Measurements from ENCODE around the gene FBXW8.

Gene FBXW8

DNA sequence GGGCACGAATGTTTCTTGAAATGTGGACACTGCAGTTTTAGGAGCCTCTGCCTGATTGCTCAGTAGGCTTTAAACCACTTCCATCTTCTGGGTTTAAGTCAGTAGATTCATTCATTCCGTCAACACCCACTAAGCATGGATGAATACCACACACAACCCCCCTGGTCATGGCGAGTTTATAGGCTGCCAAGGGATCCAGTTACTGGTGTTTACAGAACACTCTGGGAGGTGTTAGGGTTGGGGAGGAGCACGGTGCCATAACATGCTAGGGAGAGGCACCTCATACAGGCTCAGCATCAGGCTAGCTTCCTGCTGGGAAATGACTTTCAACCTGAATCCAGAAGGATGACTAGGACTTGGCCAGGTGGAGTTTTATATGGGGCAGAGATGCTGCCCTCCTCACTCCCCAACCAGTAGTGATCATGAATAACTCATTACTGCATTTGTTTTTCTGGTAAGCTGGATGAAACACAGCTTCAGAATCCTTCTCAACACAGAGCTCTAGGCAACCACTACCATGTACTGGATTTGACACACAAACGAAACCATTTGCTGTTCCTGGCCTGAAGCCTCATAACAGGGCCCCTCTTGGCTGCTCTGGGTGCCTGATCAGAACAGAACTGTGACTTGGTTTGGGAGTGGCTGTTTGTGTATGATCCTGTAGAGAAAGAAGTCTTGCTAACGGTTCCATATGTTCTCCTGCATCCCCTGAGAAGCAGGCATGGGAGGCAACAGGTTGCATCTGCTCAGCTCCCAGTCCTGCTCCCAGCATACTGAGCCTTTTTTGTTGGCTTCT lies 47.9 kb downstream of the FBXW8 start (continued):
- TF ChIP-seq, protein P1, sequence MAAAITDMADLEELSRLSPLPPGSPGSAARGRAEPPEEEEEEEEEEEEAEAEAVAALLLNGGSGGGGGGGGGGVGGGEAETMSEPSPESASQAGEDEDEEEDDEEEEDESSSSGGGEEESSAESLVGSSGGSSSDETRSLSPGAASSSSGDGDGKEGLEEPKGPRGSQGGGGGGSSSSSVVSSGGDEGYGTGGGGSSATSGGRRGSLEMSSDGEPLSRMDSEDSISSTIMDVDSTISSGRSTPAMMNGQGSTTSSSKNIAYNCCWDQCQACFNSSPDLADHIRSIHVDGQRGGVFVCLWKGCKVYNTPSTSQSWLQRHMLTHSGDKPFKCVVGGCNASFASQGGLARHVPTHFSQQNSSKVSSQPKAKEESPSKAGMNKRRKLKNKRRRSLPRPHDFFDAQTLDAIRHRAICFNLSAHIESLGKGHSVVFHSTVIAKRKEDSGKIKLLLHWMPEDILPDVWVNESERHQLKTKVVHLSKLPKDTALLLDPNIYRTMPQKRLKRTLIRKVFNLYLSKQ (tag by site-specific recombination; IDR thresholded peaks at IDR 0.05; ENCODE audit: borderline replicate concordance), result no peak
- TF ChIP-seq ZNF10 (tag by site-specific recombination; IDR thresholded peaks at IDR 0.05) (peak; percentile 45; the same call in 1 of the 2 replicates), MYNN (tag by site-specific recombination; IDR thresholded peaks at IDR 0.05; ENCODE audit: borderline replicate concordance) (no peak), SCRT2 (tag by site-specific recombination; IDR thresholded peaks at IDR 0.05) (peak; percentile 93), ZIC2 (tag by site-specific recombination; IDR thresholded peaks at IDR 0.05) (peak; percentile 95), GLIS1 (tag by site-specific recombination; IDR thresholded peaks at IDR 0.05) (peak; percentile 98), ZNF366 (tag by site-specific recombination; conservative IDR thresholded peaks at IDR 0.05) (no peak), ZNF184 (tag by site-specific recombination; IDR thresholded peaks at IDR 0.05) (0 out of 2 replicates have a peak, but pooled peaks have one; percentile 35), SP7 (tag by site-specific recombination; IDR thresholded peaks at IDR 0.05) (0 out of 2 replicates have a peak, but pooled peaks have one; percentile 23), BCL11B (tag by site-specific recombination; IDR thresholded peaks at IDR 0.05; ENCODE audit: low read depth) (0 out of 2 replicates have a peak, but pooled peaks have one; percentile 55), ZNF133 (tag by site-specific recombination; IDR thresholded peaks at IDR 0.05) (no peak), ZBTB17 (tag by site-specific recombination; IDR thresholded peaks at IDR 0.05) (peak; percentile 59), WT1 (tag by site-specific recombination; IDR thresholded peaks at IDR 0.05) (peak; percentile 92), ZNF2 (tag by site-specific recombination; IDR thresholded peaks at IDR 0.05) (0 out of 2 replicates have a peak, but pooled peaks have one; percentile 46), ZNF175 (tag by site-specific recombination; IDR thresholded peaks at IDR 0.05) (no peak), ZNF558 (tag by site-specific recombination; IDR thresholded peaks at IDR 0.05) (no peak)
- TF ChIP-seq, protein P2, sequence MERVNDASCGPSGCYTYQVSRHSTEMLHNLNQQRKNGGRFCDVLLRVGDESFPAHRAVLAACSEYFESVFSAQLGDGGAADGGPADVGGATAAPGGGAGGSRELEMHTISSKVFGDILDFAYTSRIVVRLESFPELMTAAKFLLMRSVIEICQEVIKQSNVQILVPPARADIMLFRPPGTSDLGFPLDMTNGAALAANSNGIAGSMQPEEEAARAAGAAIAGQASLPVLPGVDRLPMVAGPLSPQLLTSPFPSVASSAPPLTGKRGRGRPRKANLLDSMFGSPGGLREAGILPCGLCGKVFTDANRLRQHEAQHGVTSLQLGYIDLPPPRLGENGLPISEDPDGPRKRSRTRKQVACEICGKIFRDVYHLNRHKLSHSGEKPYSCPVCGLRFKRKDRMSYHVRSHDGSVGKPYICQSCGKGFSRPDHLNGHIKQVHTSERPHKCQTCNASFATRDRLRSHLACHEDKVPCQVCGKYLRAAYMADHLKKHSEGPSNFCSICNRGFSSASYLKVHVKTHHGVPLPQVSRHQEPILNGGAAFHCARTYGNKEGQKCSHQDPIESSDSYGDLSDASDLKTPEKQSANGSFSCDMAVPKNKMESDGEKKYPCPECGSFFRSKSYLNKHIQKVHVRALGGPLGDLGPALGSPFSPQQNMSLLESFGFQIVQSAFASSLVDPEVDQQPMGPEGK (tag by site-specific recombination; IDR thresholded peaks at IDR 0.05), result peak; percentile 61; the same call in 1 of the 2 replicates
- TF ChIP-seq, protein P3, sequence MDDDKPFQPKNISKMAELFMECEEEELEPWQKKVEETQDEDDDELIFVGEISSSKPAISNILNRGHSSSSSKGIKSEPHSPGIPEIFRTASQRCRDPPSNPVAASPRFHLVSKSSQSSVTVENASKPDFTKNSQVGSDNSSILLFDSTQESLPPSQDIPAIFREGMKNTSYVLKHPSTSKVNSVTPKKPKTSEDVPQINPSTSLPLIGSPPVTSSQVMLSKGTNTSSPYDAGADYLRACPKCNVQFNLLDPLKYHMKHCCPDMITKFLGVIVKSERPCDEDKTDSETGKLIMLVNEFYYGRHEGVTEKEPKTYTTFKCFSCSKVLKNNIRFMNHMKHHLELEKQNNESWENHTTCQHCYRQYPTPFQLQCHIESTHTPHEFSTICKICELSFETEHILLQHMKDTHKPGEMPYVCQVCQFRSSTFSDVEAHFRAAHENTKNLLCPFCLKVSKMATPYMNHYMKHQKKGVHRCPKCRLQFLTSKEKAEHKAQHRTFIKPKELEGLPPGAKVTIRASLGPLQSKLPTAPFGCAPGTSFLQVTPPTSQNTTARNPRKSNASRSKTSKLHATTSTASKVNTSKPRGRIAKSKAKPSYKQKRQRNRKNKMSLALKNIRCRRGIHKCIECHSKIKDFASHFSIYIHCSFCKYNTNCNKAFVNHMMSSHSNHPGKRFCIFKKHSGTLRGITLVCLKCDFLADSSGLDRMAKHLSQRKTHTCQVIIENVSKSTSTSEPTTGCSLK (tag by site-specific recombination; IDR thresholded peaks at IDR 0.05), result no peak
- TF ChIP-seq, protein P4, sequence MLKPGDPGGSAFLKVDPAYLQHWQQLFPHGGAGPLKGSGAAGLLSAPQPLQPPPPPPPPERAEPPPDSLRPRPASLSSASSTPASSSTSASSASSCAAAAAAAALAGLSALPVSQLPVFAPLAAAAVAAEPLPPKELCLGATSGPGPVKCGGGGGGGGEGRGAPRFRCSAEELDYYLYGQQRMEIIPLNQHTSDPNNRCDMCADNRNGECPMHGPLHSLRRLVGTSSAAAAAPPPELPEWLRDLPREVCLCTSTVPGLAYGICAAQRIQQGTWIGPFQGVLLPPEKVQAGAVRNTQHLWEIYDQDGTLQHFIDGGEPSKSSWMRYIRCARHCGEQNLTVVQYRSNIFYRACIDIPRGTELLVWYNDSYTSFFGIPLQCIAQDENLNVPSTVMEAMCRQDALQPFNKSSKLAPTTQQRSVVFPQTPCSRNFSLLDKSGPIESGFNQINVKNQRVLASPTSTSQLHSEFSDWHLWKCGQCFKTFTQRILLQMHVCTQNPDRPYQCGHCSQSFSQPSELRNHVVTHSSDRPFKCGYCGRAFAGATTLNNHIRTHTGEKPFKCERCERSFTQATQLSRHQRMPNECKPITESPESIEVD (tag by site-specific recombination; IDR thresholded peaks at IDR 0.05), result peak; percentile 28; the same call in 1 of the 2 replicates
- TF ChIP-seq, protein P5, sequence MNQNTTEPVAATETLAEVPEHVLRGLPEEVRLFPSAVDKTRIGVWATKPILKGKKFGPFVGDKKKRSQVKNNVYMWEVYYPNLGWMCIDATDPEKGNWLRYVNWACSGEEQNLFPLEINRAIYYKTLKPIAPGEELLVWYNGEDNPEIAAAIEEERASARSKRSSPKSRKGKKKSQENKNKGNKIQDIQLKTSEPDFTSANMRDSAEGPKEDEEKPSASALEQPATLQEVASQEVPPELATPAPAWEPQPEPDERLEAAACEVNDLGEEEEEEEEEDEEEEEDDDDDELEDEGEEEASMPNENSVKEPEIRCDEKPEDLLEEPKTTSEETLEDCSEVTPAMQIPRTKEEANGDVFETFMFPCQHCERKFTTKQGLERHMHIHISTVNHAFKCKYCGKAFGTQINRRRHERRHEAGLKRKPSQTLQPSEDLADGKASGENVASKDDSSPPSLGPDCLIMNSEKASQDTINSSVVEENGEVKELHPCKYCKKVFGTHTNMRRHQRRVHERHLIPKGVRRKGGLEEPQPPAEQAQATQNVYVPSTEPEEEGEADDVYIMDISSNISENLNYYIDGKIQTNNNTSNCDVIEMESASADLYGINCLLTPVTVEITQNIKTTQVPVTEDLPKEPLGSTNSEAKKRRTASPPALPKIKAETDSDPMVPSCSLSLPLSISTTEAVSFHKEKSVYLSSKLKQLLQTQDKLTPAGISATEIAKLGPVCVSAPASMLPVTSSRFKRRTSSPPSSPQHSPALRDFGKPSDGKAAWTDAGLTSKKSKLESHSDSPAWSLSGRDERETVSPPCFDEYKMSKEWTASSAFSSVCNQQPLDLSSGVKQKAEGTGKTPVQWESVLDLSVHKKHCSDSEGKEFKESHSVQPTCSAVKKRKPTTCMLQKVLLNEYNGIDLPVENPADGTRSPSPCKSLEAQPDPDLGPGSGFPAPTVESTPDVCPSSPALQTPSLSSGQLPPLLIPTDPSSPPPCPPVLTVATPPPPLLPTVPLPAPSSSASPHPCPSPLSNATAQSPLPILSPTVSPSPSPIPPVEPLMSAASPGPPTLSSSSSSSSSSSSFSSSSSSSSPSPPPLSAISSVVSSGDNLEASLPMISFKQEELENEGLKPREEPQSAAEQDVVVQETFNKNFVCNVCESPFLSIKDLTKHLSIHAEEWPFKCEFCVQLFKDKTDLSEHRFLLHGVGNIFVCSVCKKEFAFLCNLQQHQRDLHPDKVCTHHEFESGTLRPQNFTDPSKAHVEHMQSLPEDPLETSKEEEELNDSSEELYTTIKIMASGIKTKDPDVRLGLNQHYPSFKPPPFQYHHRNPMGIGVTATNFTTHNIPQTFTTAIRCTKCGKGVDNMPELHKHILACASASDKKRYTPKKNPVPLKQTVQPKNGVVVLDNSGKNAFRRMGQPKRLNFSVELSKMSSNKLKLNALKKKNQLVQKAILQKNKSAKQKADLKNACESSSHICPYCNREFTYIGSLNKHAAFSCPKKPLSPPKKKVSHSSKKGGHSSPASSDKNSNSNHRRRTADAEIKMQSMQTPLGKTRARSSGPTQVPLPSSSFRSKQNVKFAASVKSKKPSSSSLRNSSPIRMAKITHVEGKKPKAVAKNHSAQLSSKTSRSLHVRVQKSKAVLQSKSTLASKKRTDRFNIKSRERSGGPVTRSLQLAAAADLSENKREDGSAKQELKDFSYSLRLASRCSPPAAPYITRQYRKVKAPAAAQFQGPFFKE (tag by site-specific recombination; IDR thresholded peaks at IDR 0.05; ENCODE audit: borderline replicate concordance), result no peak
- TF ChIP-seq, protein P6, sequence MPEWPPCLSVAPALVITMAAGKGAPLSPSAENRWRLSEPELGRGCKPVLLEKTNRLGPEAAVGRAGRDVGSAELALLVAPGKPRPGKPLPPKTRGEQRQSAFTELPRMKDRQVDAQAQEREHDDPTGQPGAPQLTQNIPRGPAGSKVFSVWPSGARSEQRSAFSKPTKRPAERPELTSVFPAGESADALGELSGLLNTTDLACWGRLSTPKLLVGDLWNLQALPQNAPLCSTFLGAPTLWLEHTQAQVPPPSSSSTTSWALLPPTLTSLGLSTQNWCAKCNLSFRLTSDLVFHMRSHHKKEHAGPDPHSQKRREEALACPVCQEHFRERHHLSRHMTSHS (tag by site-specific recombination; IDR thresholded peaks at IDR 0.05), result no peak
- TF ChIP-seq, protein P7, sequence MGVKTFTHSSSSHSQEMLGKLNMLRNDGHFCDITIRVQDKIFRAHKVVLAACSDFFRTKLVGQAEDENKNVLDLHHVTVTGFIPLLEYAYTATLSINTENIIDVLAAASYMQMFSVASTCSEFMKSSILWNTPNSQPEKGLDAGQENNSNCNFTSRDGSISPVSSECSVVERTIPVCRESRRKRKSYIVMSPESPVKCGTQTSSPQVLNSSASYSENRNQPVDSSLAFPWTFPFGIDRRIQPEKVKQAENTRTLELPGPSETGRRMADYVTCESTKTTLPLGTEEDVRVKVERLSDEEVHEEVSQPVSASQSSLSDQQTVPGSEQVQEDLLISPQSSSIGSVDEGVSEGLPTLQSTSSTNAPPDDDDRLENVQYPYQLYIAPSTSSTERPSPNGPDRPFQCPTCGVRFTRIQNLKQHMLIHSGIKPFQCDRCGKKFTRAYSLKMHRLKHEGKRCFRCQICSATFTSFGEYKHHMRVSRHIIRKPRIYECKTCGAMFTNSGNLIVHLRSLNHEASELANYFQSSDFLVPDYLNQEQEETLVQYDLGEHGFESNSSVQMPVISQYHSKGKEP (tag by site-specific recombination; IDR thresholded peaks at IDR 0.05), result peak; percentile 71; the same call in 1 of the 2 replicates
